ENCODE results near the gene GABRR2.

GABRR2 gene

GRCh38 chr6:89320012-89320559 is 5.0 kb upstream of the GABRR2 start:
- no peak for DNase-seq (ENCODE audit: low read depth)
- no peak for TF ChIP-seq CTCF (IDR thresholded peaks at IDR 0.05; ENCODE audit: low read depth, low read length, missing control alignments)
- in situ Hi-C loops (cut with HindIII; ENCODE audit: low sequenced_read_pairs): no loop called here
- H3K4me3 ChIP-seq (ENCODE audit: low read depth, low read length): no peak overlapping the region

DNA sequence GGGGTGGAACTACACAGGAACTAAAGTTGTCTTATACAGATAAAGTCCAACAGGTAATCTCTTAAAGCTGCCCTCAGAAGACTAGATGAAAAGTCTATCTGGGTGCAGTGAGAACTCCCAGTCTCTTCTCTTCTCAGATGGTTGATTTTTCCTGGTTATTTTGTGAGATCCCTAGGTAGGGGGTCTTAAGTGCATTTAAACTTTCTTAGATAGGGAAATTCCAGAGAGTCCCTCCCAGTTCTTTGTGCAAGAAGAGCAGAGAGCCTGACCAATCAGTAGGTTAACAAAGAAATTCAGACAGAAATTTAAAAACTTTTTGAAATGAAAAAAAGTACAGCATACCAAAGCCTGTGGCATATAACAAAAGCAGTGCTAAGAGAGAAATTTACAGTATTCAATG is 2.0 kb upstream of the GABRR2 start:
- DNase-seq (ENCODE audit: low read depth): no peak
- no peak for TF ChIP-seq CTCF (IDR thresholded peaks at IDR 0.05; ENCODE audit: low read depth, low read length, missing control alignments)
- H3K4me3 ChIP-seq (ENCODE audit: low read depth, low read length): no peak overlapping the region
- in situ Hi-C loops (cut with HindIII; ENCODE audit: low sequenced_read_pairs): no loop called here

DNA sequence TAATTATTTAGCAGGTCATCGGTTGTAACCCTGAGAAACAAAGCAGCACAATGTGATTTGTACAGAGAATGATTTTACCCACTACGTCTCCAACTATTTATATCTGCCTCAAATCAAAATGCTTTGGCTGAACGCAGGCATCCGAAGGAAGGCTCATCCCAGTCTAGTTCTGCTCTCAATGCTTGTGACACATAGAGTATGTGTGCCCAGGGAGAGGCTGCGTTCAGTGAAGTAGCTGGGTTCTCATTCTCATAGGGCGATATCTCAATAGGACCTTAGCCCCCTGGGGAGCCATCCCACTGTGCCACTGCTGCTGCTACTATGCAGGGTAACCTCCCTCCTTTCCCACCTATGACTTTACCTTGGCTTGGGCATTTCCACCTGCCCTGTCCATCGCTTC is 407 bp downstream of the GABRR2 start:
- no peak for TF ChIP-seq CTCF (IDR thresholded peaks at IDR 0.05; ENCODE audit: low read depth, low read length, missing control alignments)
- in situ Hi-C loops (cut with HindIII; ENCODE audit: low sequenced_read_pairs): no loop called here
- DNase-seq (ENCODE audit: low read depth): no peak
- no peak overlapping the region for H3K4me3 ChIP-seq (ENCODE audit: low read depth, low read length)

- DNase-seq (ENCODE audit: low read depth): peak; percentile 93
- TF ChIP-seq CTCF (IDR thresholded peaks at IDR 0.05; ENCODE audit: low read depth, low read length, missing control alignments): no peak
- H3K4me3 ChIP-seq (ENCODE audit: low read depth, low read length): no peak overlapping the region
- in situ Hi-C loops (cut with HindIII; ENCODE audit: low sequenced_read_pairs): no loop called here
These were observed 2.1 kb downstream of the GABRR2 start for GRCh38 chr6:89313006-89313405.

DNA sequence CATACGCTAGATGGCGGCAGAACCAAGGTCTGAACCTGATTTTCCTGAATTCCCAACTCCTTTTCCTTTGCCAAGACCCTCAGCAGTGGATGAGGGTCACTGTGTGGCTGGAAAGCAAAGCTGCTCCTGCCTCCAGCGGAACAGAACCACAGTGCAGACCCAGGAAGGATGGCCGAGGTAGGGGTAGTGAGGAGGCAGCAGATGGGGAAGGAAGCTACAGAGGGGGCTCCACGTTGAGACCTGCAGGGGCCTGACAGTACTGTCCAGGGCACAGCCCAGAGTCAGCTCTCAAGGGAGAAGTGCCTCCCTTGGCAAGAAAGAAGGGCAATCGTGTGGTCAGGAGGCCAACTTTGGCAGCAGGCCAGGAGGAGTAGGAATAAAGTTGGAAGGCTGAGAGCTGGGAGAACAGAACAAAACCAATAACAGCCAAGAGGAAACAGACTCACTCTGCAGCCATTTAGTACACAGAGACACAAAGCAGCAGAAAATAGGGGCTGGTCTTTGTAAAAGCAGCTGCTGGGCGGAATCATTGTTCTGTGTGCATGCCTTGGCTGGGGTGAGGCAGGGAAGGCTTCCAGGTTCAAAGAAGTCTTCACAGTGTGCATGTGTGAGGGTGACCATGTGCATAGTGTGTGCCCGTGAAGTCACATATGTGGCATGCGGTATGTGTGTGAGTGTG is 3.1 kb downstream of the GABRR2 start:
- in situ Hi-C loops (cut with HindIII; ENCODE audit: low sequenced_read_pairs): no loop called here
- peak; percentile 63 for DNase-seq (ENCODE audit: low read depth)
- H3K4me3 ChIP-seq (ENCODE audit: low read depth, low read length): no peak overlapping the region
- TF ChIP-seq CTCF (IDR thresholded peaks at IDR 0.05; ENCODE audit: low read depth, low read length, missing control alignments): peak; percentile 83

DNA sequence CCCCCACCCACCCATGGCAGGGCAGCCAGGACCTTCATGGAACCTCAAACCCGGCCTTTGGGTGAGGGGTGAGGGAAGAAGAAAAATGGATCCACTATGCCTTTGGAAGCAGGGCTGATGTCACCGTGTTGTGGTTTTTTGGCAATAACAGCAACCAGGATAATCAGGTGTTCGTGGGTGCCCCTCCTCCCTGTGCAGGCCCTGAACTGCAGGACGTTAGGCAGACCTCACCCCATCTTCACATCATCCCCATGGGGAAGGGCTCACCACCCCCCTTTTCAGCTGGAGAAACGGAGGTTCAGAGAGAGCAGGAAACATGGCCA is 3.6 kb downstream of the GABRR2 start:
- in situ Hi-C loops (cut with HindIII; ENCODE audit: low sequenced_read_pairs): no loop called here
- no peak for TF ChIP-seq CTCF (IDR thresholded peaks at IDR 0.05; ENCODE audit: low read depth, low read length, missing control alignments)
- no peak overlapping the region for H3K4me3 ChIP-seq (ENCODE audit: low read depth, low read length)

More for the DNA sequence above, 3.6 kb downstream of the GABRR2 start:
- DNase-seq (ENCODE audit: low read depth): no peak
